ENCODE results near the gene PSMD14.
"Not testable (repeated sequence)": the region's sequence is repeated elsewhere in the genome, so short reads cannot be mapped to it uniquely, and the experiment has no call there.

Gene PSMD14

GRCh38 chr2:161355983-161356382, 47.8 kb downstream of the PSMD14 start:
- TF ChIP-seq CTCF (IDR thresholded peaks at IDR 0.05; ENCODE audit: low read depth, low read length): no peak
- in situ Hi-C loops (cut with HindIII; ENCODE audit: low sequenced_read_pairs): no loop called here
- no peak for DNase-seq (ENCODE audit: low read depth, low spot score)
- no peak overlapping the region for H3K4me3 ChIP-seq (ENCODE audit: low read depth, low read length)

- TF ChIP-seq CTCF (IDR thresholded peaks at IDR 0.05; ENCODE audit: low read depth, low read length): no peak
- no peak for DNase-seq (ENCODE audit: low read depth, low spot score)
- in situ Hi-C loops (cut with HindIII; ENCODE audit: low sequenced_read_pairs): no loop called here
- no peak overlapping the region for H3K4me3 ChIP-seq (ENCODE audit: low read depth, low read length)
Measured at GRCh38 chr2:161357097-161357496, 48.9 kb downstream of the PSMD14 start.

- no peak overlapping the region for H3K4me3 ChIP-seq (ENCODE audit: low read depth, low read length)
- no peak for DNase-seq (ENCODE audit: low read depth, low spot score)
- TF ChIP-seq CTCF (IDR thresholded peaks at IDR 0.05; ENCODE audit: low read depth, low read length): no peak
- in situ Hi-C loops (cut with HindIII; ENCODE audit: low sequenced_read_pairs): no loop called here
Measured at GRCh38 chr2:161358838-161359237, 50.6 kb downstream of the PSMD14 start.

GRCh38 chr2:161360095-161360654, 52.0 kb downstream of the PSMD14 start:
- H3K4me3 ChIP-seq (ENCODE audit: low read depth, low read length); in situ Hi-C loops (cut with HindIII; ENCODE audit: low sequenced_read_pairs); DNase-seq (ENCODE audit: low read depth, low spot score): not testable (repeated sequence)

GRCh38 chr2:161362568-161363166, 54.4 kb downstream of the PSMD14 start:
- in situ Hi-C loops (cut with HindIII; ENCODE audit: low sequenced_read_pairs): no loop called here
- TF ChIP-seq CTCF (IDR thresholded peaks at IDR 0.05; ENCODE audit: low read depth, low read length): no peak
- no peak for DNase-seq (ENCODE audit: low read depth, low spot score)

GRCh38 chr2:161367675-161368074, 59.5 kb downstream of the PSMD14 start:
- TF ChIP-seq CTCF (IDR thresholded peaks at IDR 0.05; ENCODE audit: low read depth, low read length): no peak
- in situ Hi-C loops (cut with HindIII; ENCODE audit: low sequenced_read_pairs): no loop called here

More at GRCh38 chr2:161362568-161363166, 54.4 kb downstream of the PSMD14 start:
- no peak overlapping the region for H3K4me3 ChIP-seq (ENCODE audit: low read depth, low read length)

GRCh38 chr2:161369311-161369710, 61.1 kb downstream of the PSMD14 start:
- in situ Hi-C loops (cut with HindIII; ENCODE audit: low sequenced_read_pairs): no loop called here
- TF ChIP-seq CTCF (IDR thresholded peaks at IDR 0.05; ENCODE audit: low read depth, low read length): no peak
- H3K4me3 ChIP-seq (ENCODE audit: low read depth, low read length): no peak overlapping the region
- DNase-seq (ENCODE audit: low read depth, low spot score): no peak

More at GRCh38 chr2:161367675-161368074, 59.5 kb downstream of the PSMD14 start:
- no peak overlapping the region for H3K4me3 ChIP-seq (ENCODE audit: low read depth, low read length)
- DNase-seq (ENCODE audit: low read depth, low spot score): no peak
